RPMI8226 (cell line): Measurements from ENCODE around the gene KCNK6.

Source experiments
- DNase-seq: peaks from one replicate; pipeline ENCODE4 v3.0.0-alpha.2; 2015

The KCNK6 gene

GRCh38 chr19:38319421-38320258 is at the start of gene KCNK6:
TSS of gene KCNK6 (plus strand) at chr19:38319845. CDS start at chr19:38319951, 106 bp downstream.
- DNase-seq = peak; percentile 26

GRCh38 chr19:38270587-38271167 is 49.0 kb upstream of the KCNK6 start:
- DNase-seq = no peak

GRCh38 chr19:38273499-38273898 is 46.1 kb upstream of the KCNK6 start:
- DNase-seq = no peak

- DNase-seq = no peak
Measured at GRCh38 chr19:38274739-38275138, 44.9 kb upstream of the KCNK6 start.

- DNase-seq = no peak
Measured at GRCh38 chr19:38276942-38277517, 42.6 kb upstream of the KCNK6 start.

GRCh38 chr19:38277549-38277948 is 42.1 kb upstream of the KCNK6 start:
- DNase-seq = no peak

- DNase-seq = no peak
Measured at GRCh38 chr19:38277969-38278680, 41.5 kb upstream of the KCNK6 start.

GRCh38 chr19:38278751-38279150 is 40.9 kb upstream of the KCNK6 start:
- no peak for DNase-seq

- DNase-seq = no peak
Measured at GRCh38 chr19:38280030-38280921, 39.4 kb upstream of the KCNK6 start.

GRCh38 chr19:38281811-38282566 is 37.7 kb upstream of the KCNK6 start:
- no peak for DNase-seq

GRCh38 chr19:38283271-38283670 is 36.4 kb upstream of the KCNK6 start:
- DNase-seq = no peak

GRCh38 chr19:38284422-38284821 is 35.2 kb upstream of the KCNK6 start:
- no peak for DNase-seq

GRCh38 chr19:38285567-38285966 is 34.1 kb upstream of the KCNK6 start:
- no peak for DNase-seq

- no peak for DNase-seq
Measured at GRCh38 chr19:38287604-38288003, 32.0 kb upstream of the KCNK6 start.

GRCh38 chr19:38288123-38288855 is 31.4 kb upstream of the KCNK6 start:
- DNase-seq = no peak

- DNase-seq = no peak
Measured at GRCh38 chr19:38289955-38290354, 29.7 kb upstream of the KCNK6 start.

- no peak for DNase-seq
Measured at GRCh38 chr19:38290631-38291147, 29.0 kb upstream of the KCNK6 start.

GRCh38 chr19:38291855-38292254 is 27.8 kb upstream of the KCNK6 start:
- no peak for DNase-seq

GRCh38 chr19:38293281-38293680 is 26.4 kb upstream of the KCNK6 start:
- DNase-seq = no peak

GRCh38 chr19:38294090-38294489 is 25.6 kb upstream of the KCNK6 start:
- no peak for DNase-seq
